Glomerular endothelial cell (primary cell): Measurements from ENCODE around the gene TRPC5OS. TPM values are rescaled to one million over a fixed set of nuclear protein-coding genes. Genes with fewer than 3 reads are reported as not detected.

Source experiments
- DNase-seq: peaks from one replicate; pipeline ENCODE4 v3.0.0-alpha.2; 2011; ENCODE audit warnings: low read depth, low spot score; ENCODE audit errors: extremely low read depth
- total RNA-seq: library from RNA; depleted of rRNA; stranded (reverse); fragments of >200 nt; gene quantifications from 2 replicates; pipeline ENCODE4 v1.2.3, GENCODE V29; 2015

TRPC5OS gene
- total RNA-seq, 1 donor from 2014 or later, result not detected

- DNase-seq, result no peak
These were observed 16.4 kb downstream of the TRPC5OS start for GRCh38 chrX:111892375-111892774.

GRCh38 chrX:111896148-111896547 lies 20.2 kb downstream of the TRPC5OS start:
- no peak for DNase-seq

- no peak for DNase-seq
These were observed 38.6 kb downstream of the TRPC5OS start for GRCh38 chrX:111914398-111915090.

GRCh38 chrX:111917591-111917990 lies 41.6 kb downstream of the TRPC5OS start:
- DNase-seq, result no peak

- no peak for DNase-seq
These were observed 52.5 kb downstream of the TRPC5OS start for GRCh38 chrX:111928456-111928855.

Other genes starting within 250 kb of the TRPC5OS start
- gene ALG13, start 195.0 kb upstream of the TRPC5OS start, total RNA-seq, result 28.0 and 38.6 TPM in 2 replicates
- not detected in 2 replicates for gene TRPC5, start 206.6 kb downstream of the TRPC5OS start, total RNA-seq
- not detected in 2 replicates for gene RTL4, start 206.8 kb downstream of the TRPC5OS start, total RNA-seq